ENCODE data around the gene SEMA3F. TPM values are rescaled to one million over a fixed set of nuclear protein-coding genes. Genes with fewer than 3 reads are reported as not detected.

The SEMA3F gene
- total and polyA plus RNA-seq, 10 of the 15 experiments (the other 5 are each of a cell fraction or from before 2014, with no cell fraction given): 0.08 to 0.28 (median 0.12) TPM; not detected in 6

GRCh38 chr3:50121072-50122032 is 33.8 kb upstream of the SEMA3F start (continued):
- TF ChIP-seq CREB1 (IDR thresholded peaks at IDR 0.05; ENCODE audit: low read depth) (no peak), ZNF207 (IDR thresholded peaks at IDR 0.05; ENCODE audit: borderline replicate concordance) (no peak)

- Histone ChIP-seq H3K9me3 (replicated peaks; ENCODE audit: control insufficient read depth, insufficient read depth, low read length) (no peaks in the 10 kb centered on the region), H3K4me2 (ENCODE audit: control insufficient read depth, insufficient read depth) (no peak overlapping the region), H2AFZ (ENCODE audit: control insufficient read depth, low read depth, low read length) (no peak overlapping the region), H3K9ac (ENCODE audit: control insufficient read depth, insufficient read depth, low read length) (no peak overlapping the region), H3K36me3 (ENCODE audit: control insufficient read depth in 2 of 2, insufficient read depth in 2 of 2, low read length in 1 of 2) (peaks cover 11 to 26% of the 10 kb centered on the region in 2 experiments), H3K79me2 (ENCODE audit: control insufficient read depth, insufficient read depth, low read length) (no peaks in the 10 kb centered on the region), H3K4me3 (no peak overlapping the region), H3K27ac (ENCODE audit: control insufficient read depth, insufficient read depth) (no peak overlapping the region), H4K20me1 (ENCODE audit: control insufficient read depth, insufficient read depth) (no peaks in the 10 kb centered on the region), H3K4me1 (ENCODE audit: control insufficient read depth, insufficient read depth, low read length) (no peaks in the 10 kb centered on the region), H3K27me3 (replicated peaks in 1 of 2; ENCODE audit: control insufficient read depth in 2 of 2, insufficient read depth in 2 of 2, low read length in 1 of 2) (no peaks in the 10 kb centered on the region)
- ChIA-PET POLR2A (no interaction called here), SMC1A (ENCODE audit: uncharacterized antibody, unreplicated experiment) (no interaction called here), CTCF (interaction anchor here (0.7 to 3.8 kb wide), 7 partner anchors 14 to 105 kb away, joined by 3 to 17 read pairs (median 5); partner anchors contain the start of genes GNAT1 and RBM5), RAD21 (ENCODE audit: unreplicated experiment) (no interaction called here)
- intact Hi-C loops (cut with micrococcal nuclease; ENCODE audit: unreplicated experiment) (no loop called here), in situ Hi-C loops (cut with MboI) (loop anchor here (5.0 kb wide), 1 partner anchor 150 kb away; no protein-coding TSS in a partner anchor)
- no peak for ATAC-seq
- no peak for FAIRE-seq
- 95% methylated on average over 2 of the region's 2 CpGs for WGBS (ENCODE audit: insufficient coverage, insufficient replicate concordance, low lambda C conversion rate, missing lambda C conversion rate)
- DNase-seq (ENCODE audit: low read depth, low spot score): no peak
- no peak for TF ChIP-seq IKZF2 (IDR thresholded peaks at IDR 0.05)
- BruUV-seq (replicated peaks): no TSS peak
Observed at GRCh38 chr3:50122071-50122470, 33.1 kb upstream of the SEMA3F start.
